ENCODE data around the gene CREBBP.

CREBBP gene

DNA sequence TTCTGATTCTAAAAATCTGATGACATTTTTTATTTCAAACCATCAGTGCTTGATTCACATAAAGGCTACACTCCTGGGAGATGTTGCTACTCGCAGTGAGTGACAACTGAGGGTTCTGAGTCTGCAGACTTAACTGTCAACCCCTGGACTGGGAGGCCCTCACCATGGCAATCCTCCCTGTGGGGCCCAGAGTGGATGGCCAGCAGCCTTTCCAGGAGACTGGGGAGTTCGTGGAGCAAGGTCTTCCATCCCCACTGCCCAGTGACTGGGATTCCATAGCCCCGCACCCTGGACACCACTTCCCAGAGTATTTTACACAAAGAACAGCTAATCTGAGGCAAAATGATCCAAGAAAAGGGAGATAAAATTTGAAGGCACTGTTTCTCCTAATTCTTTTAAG is 59.3 kb downstream of the CREBBP start:
- DNase-seq: no peak

- no peak for DNase-seq
Observed at GRCh38 chr16:3819746-3820724, 60.5 kb downstream of the CREBBP start.

GRCh38 chr16:3819175-3819527 is 61.4 kb downstream of the CREBBP start:
- DNase-seq: no peak

GRCh38 chr16:3816326-3816725 is 64.2 kb downstream of the CREBBP start:
- DNase-seq: no peak

GRCh38 chr16:3814755-3815154 is 65.8 kb downstream of the CREBBP start:
- no peak for DNase-seq

- no peak for DNase-seq
Observed at GRCh38 chr16:3812469-3813172, 67.9 kb downstream of the CREBBP start.

DNA sequence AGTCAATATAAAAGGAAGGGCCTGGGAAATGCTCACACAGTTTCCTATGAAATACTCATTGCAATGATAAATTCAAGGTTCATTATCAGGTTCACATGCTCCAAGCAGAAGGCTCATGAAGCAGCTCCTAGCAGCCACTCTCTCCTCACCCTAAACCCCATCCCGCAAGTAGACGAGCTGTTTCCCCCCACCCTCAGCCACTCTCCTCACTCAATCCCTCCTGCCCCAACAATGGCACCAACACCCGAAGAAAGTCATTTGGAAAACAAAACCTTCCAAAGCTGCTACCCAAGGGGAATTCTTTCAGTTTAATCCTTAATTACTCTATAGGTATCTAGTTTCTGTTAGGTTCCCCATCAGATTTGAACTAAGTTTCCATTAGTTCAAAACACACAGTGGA is 69.7 kb downstream of the CREBBP start:
- DNase-seq: no peak

DNA sequence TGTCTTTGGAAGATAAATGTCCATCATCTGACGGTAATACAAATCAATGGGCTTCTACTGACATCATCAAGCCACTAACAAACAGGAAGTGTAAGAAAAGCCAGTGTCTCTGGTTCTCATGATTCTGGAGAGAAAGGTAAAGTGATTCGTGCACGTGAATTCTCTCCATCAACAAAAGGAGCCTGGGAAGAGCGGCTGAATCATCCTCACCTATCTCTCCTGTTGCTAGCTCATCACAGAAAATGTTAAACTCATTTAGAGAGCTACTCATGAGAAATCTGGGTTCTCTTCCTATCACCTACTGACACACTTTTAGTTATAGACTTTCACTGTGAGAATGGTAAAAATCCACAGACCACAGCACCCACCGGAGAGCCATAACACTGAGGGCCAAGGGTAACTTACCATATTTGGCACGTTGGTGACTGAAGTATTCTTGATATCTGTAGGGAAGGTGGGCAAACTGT is 70.3 kb downstream of the CREBBP start:
- no peak for DNase-seq

GRCh38 chr16:3808308-3809063 is 72.0 kb downstream of the CREBBP start:
- DNase-seq: no peak

DNA sequence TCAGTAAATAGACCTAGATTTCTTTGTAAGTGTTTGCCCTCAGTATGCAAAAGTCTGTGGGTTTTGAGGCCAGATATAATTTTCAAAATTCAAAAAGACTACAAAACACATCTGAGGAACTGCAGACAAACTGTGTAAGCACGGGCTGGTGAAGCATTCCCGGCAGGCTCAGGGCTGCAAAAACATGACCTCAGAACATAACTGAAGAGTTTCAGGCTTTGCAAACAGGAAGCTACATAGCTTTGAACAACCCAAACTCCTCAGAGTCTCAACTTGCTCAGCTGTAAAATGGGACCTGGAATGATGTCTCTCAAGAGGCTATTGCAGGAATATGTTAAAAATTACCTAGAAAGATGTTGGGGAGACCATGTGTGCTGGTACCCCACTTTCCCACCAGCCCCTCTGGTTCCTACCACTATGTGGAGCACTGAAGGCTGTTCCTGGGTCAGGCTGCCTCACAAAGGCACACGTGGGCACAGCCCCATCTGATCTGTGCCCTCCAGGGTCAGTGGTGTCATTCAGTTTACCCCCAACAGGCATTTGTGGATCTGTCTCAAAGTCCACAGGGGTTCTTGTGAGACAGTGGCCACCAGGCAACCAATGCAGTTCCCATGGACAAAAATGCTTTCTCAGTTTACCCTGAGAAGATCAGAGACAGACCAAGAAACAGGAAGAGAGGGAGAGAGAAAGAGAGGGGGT is 72.9 kb downstream of the CREBBP start:
- DNase-seq: no peak

DNA sequence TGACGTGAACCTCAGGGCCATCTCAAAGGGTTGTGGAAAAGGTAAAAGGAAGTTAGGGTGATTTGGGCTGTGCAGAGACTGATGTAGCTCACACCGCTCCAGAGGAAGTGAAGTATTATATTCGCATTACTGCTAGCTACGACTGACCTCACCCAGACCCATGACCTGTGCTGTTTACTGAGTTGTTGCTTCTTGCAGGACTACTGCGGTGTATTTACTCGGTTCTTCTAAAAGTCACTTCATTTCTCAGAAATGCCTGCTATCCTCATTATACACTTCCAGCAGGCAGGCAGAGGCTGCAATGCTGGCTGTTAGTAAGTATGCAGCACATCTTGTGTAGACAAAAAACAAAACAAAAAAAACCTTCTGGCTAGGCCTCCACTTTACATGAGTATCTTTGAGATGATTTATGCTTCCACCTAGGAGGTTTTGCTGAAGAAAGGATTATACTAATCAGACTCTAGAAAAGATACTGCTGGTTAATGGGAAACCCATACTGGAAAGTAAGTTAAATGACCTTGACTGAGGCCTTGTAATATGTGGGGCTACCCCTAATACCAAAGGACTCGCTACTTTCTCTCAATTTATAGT is 76.0 kb downstream of the CREBBP start:
- DNase-seq: no peak

GRCh38 chr16:3800477-3801270 is 79.8 kb downstream of the CREBBP start:
- no peak for DNase-seq

DNA sequence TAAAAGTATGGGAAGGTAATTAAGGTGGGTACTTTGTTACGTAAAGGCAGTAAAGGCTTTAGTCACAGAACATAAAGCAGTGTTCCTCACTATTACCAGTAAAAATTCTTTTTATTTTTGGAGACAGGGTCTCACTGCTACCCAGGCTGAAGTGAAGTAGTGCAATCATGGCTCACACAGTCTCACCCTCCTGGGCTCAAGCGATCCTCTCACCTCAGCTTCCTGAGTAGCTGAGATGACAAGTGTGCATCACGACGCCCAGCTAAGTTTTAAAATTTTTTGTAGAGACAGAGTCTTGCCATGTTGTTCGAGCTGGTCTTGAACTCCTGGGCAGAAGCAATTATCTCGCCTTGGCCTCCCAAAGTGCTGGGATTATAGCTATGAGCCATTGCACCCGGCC is 80.5 kb downstream of the CREBBP start:
- DNase-seq: no peak

DNA sequence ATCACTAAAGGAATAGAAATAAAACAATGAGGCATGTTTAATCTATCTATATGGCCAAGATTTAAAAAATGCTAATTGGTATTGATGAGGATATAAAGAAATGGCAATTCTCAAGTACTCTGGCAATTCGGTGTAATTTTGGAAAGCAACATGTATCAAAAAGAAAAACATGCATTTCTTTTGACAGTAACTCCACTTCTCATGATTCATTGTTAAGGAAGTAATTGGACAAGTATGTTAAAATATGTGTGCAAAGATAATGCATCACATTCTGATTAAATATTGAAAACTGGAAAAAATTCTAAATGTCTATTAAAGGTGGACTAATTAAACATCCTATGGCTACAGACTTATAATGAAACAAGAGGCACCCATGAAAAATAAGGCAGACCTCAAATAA is 81.2 kb downstream of the CREBBP start:
- DNase-seq: no peak

- no peak for DNase-seq
Observed at GRCh38 chr16:3798838-3799237, 81.7 kb downstream of the CREBBP start.

GRCh38 chr16:3797904-3798811 is 82.4 kb downstream of the CREBBP start:
- DNase-seq: no peak

DNA sequence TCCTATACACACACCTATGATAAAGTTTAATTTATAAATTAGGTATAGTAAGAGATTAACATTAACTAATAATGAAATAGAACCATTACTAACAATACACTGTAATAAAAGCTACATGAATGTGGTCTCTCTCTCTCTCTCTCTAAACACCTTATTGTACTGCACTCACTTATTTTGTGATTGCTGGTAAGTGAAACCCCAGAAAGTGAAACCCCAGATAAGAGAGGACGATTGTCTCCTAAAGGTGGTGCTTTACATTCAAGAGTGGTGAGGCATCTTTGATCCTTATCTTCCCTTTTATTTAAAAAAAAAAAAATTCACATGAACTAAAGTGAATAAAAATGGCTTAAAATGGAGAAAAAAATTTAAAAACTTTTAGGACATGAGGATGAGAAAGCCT is 83.0 kb downstream of the CREBBP start:
- no peak for DNase-seq

GRCh38 chr16:3793161-3793576 is 87.3 kb downstream of the CREBBP start:
- no peak for DNase-seq

- no peak for DNase-seq
Observed at GRCh38 chr16:3792472-3793012, 88.0 kb downstream of the CREBBP start.

DNA sequence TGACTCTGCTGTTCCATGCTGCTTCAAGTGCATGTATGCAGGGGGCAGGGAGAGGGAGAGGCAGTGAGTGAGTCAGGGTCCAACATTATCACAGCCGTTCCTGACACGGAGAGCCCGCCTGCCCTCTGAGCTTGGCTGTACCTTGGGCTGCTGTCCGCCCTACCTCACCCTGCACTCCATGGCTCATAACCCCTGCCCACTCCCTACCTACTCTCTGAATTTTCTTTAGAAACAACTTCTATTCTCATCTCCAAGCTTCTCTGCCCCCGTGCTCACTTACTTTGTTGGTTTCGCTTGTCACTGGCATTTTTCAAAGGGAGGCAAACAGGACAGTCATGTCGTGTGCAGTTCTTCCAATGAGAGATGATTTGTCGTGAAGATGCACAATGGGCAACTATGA is 88.8 kb downstream of the CREBBP start:
- DNase-seq: no peak

Data from activated CD8-positive, alpha-beta memory T cell treated with anti-CD3 and anti-CD28 coated beads for 24 hours (primary cell).